GM06990 (cell line): Measurements from ENCODE around the gene C14orf132.

ENCODE experiments used
- DNase-seq: peaks from one replicate; pipeline ENCODE4 v3.0.0-alpha.2; 2011; ENCODE audit not compliant: insufficient read length; ENCODE audit errors: extremely low read depth
- H3K27me3 ChIP-seq: replicated peaks from 2 replicates; pipeline ENCODE4 v1.6.0; 2011; ENCODE audit warnings: low read length; ENCODE audit not compliant: control insufficient read depth, insufficient read depth
- H3K36me3 ChIP-seq: 2 replicates; pipeline ENCODE4 v1.5.1; 2011; ENCODE audit warnings: low read length; ENCODE audit not compliant: control insufficient read depth, insufficient read depth
- H3K4me3 ChIP-seq: replicated peaks from 2 replicates; pipeline ENCODE4 v1.5.1; 2011; ENCODE audit warnings: low read depth, mild to moderate bottlenecking, control low read depth, low read length
- TF ChIP-seq, protein P1 (sequence below): IDR thresholded peaks from 2 replicates; pipeline ENCODE4 v1.5.1; 2011; ENCODE audit warnings: low read length, control low read depth, mild to moderate bottlenecking, inconsistent platforms; ENCODE audit not compliant: insufficient read depth, poor library complexity, severe bottlenecking

C14orf132 gene

DNA sequence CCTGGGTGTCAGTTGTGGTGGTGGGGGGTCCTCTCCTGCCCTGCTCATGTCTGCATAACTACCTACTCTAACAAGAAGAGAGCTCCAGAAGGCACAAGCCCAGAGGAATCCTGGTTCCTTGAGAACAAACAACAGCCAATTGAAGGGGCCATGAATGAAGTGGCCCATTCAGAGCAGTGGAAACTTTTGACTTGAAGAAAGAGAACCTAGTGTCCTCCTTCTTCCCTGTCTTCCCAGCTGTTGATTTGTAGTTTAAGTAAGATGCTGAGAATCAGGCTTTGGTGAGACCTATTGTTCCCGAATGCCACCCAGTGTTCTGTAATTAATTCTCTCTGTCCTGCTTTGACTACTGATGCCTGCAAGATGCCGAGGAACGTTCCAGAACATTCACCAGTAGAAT is 79.2 kb downstream of the C14orf132 start:
- TF ChIP-seq, protein P1, sequence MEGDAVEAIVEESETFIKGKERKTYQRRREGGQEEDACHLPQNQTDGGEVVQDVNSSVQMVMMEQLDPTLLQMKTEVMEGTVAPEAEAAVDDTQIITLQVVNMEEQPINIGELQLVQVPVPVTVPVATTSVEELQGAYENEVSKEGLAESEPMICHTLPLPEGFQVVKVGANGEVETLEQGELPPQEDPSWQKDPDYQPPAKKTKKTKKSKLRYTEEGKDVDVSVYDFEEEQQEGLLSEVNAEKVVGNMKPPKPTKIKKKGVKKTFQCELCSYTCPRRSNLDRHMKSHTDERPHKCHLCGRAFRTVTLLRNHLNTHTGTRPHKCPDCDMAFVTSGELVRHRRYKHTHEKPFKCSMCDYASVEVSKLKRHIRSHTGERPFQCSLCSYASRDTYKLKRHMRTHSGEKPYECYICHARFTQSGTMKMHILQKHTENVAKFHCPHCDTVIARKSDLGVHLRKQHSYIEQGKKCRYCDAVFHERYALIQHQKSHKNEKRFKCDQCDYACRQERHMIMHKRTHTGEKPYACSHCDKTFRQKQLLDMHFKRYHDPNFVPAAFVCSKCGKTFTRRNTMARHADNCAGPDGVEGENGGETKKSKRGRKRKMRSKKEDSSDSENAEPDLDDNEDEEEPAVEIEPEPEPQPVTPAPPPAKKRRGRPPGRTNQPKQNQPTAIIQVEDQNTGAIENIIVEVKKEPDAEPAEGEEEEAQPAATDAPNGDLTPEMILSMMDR = no peak
- Histone ChIP-seq H3K4me3 (no peak overlapping the region), H3K36me3 (no peaks in the 10 kb centered on the region), H3K27me3 (no peaks in the 10 kb centered on the region)
- no peak for DNase-seq

DNA sequence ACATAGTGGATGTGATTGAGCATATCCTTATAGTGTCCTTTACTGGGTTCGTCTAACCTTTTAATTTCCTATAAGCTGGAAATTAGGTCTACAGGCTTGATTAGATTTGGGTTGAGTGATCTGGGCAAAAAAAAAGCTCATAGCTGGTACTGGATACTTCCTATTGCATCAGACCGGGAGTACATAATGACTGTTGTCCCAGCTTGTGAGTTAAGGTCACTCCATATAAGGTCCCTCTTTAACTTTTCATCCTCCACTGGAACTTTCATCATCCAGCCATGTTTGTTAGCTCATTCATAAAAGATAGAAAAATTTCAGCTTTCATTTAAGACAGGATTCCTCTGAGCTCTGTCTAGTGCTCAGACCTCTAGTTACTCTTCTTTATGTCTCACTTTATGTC is 80.8 kb downstream of the C14orf132 start:
- TF ChIP-seq, protein P1 = no peak
- no peaks in the 10 kb centered on the region for H3K36me3 ChIP-seq
- no peaks in the 10 kb centered on the region for H3K27me3 ChIP-seq
- no peak for DNase-seq
- no peak overlapping the region for H3K4me3 ChIP-seq

DNA sequence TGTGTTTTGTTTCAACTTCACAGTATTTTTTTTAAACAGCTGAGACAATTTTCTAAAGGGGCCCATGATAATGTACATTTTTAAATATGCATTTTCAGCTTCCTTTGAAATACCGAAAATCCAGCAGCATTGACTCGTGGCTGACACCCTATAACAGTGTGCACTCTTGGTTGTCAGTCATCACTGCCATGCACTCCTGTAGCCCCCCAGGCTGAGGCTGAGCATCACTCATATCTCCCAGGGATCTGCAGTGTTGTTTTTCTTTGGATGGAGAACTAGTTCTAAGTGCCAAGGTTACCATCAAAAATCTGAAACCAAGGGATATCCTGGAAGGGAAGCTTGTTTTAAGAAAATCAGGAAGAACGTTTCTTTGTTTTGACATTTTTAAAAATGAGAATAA is 81.2 kb downstream of the C14orf132 start:
- no peaks in the 10 kb centered on the region for H3K36me3 ChIP-seq
- TF ChIP-seq, protein P1 = no peak
- H3K27me3 ChIP-seq = no peaks in the 10 kb centered on the region
- DNase-seq = no peak
- no peak overlapping the region for H3K4me3 ChIP-seq

DNA sequence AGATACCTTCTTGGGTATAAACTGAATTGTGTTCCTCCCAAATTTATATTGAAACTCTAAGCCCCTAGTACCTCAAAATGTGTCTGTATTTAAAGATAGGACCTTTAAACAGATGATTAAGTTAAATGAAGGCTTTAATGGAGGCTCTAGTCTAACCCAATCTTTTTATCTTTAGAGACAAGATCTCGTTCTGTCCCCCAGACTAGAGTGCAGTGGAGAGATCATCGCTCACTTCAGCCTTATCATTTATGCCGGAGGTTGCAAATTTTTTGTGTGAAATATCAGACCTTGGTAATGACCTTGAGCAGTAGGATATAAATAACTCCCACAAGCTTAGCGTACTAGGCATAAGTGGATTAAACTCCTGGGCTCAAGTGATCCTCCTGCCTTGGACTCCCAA is 81.8 kb downstream of the C14orf132 start:
- TF ChIP-seq, protein P1 = no peak
- Histone ChIP-seq H3K4me3 (no peak overlapping the region), H3K27me3 (no peaks in the 10 kb centered on the region), H3K36me3 (no peaks in the 10 kb centered on the region)
- DNase-seq = no peak

DNA sequence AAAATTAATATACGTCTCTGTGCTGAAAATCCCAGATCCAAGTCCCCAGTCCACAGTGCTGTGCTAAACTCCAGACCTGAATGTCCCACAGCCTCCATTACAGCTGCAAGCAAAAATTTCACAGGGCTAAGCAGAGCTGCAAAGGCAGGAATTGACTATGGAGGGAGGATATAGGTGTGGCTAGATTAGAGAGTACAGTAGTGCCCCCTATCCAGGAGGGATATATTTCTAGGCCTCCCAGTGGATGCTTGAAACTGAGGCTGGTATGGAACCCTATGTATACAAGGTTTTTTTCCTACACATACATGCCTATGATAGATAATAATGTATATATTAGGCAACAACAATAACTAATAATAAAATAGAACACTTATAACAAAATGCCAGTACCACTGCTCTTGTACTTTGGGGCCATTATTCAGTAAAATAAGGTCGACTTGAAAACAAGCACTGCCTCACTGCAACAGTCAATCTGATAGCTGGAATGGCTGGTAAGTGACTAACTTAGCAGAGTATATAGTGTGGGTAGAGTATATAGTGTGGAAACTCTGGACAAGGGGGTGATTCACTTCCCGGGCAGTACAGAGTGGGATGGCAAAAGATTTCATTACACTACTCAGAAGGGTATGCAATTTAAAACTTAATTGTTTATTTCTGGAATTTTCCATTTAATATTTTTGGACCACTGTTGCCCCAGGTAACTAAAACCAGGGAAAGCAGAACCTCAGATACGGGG is 82.7 kb downstream of the C14orf132 start:
- no peak for DNase-seq
- TF ChIP-seq, protein P1 = no peak

DNA sequence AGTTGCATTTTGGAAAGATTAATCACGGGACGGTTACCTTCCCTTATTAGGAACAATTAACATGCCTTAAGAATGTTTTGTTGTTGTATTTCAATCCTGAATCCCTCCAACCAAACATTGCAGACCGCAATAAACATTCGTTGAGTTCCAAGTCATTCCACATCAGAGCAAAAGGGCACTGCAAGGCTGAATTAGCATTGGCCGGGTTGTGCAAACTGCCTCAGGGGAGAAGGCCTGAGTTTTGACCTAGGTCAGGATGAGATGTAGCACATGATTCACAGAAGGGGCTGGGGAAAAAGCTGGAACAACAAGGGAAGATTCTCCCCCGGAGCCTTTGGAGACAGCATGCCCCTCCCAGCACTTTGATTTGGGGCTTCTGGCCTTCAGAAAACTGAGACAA is 83.3 kb downstream of the C14orf132 start:
- TF ChIP-seq, protein P1 = no peak
- no peak for DNase-seq
- Histone ChIP-seq H3K27me3 (no peaks in the 10 kb centered on the region), H3K36me3 (no peaks in the 10 kb centered on the region), H3K4me3 (no peak overlapping the region)

More for the DNA sequence above, 82.7 kb downstream of the C14orf132 start:
- H3K36me3 ChIP-seq = no peaks in the 10 kb centered on the region
- H3K4me3 ChIP-seq = no peak overlapping the region
- H3K27me3 ChIP-seq = no peaks in the 10 kb centered on the region
